Measurements from ENCODE around the gene SARS1. TPM values are rescaled to one million over a fixed set of nuclear protein-coding genes. Genes with fewer than 3 reads are reported as not detected.

SARS1 gene
- total RNA-seq, 4 donors from 2014 or later, result 102 to 137 (median 122) TPM

- TF ChIP-seq CTCF (IDR thresholded peaks at IDR 0.05; ENCODE audit: low read depth), result no peak
These were observed 6.1 kb upstream of the SARS1 start for GRCh38 chr1:109207467-109208103.

- TF ChIP-seq CTCF (IDR thresholded peaks at IDR 0.05; ENCODE audit: low read depth), result no peak
These were observed 5.3 kb upstream of the SARS1 start for GRCh38 chr1:109208394-109208793.

- TF ChIP-seq CTCF (IDR thresholded peaks at IDR 0.05; ENCODE audit: low read depth), result no peak
These were observed 4.8 kb upstream of the SARS1 start for GRCh38 chr1:109208836-109209463.

- no peak for TF ChIP-seq CTCF (IDR thresholded peaks at IDR 0.05; ENCODE audit: low read depth)
These were observed 3.7 kb upstream of the SARS1 start for GRCh38 chr1:109210058-109210457.

- no peak for TF ChIP-seq CTCF (IDR thresholded peaks at IDR 0.05; ENCODE audit: low read depth)
These were observed 334 bp upstream of the SARS1 start for GRCh38 chr1:109213345-109213823.

GRCh38 chr1:109214695-109215623, 1.2 kb downstream of the SARS1 start:
- no peak for TF ChIP-seq CTCF (IDR thresholded peaks at IDR 0.05; ENCODE audit: low read depth)

GRCh38 chr1:109216662-109217061, 2.9 kb downstream of the SARS1 start:
- no peak for TF ChIP-seq CTCF (IDR thresholded peaks at IDR 0.05; ENCODE audit: low read depth)
